Stimulated activated CD8-positive, alpha-beta memory T cell treated with anti-CD3 and anti-CD28 coated beads, Interleukin-7, amount 100 ng/mL, for 1 hour (primary cell): ENCODE measurements around the gene PARD6B.
"Not testable (repeated sequence)": the region's sequence is repeated elsewhere in the genome, so short reads cannot be mapped to it uniquely, and the experiment has no call there.

Experiments
- DNase-seq, 2 donors: peaks; one replicate each; pipeline ENCODE4 v3.0.0-alpha.2; 2020; ENCODE audit warnings: low read depth in 2 of 2

Gene PARD6B

GRCh38 chr20:50774515-50774914, 43.1 kb downstream of the PARD6B start:
- DNase-seq, result no peak

GRCh38 chr20:50776122-50776817, 44.9 kb downstream of the PARD6B start:
- DNase-seq, result no peak

- no peak for DNase-seq
These were observed 46.0 kb downstream of the PARD6B start for GRCh38 chr20:50777373-50777772.

- DNase-seq, result not testable (repeated sequence)
These were observed 47.6 kb downstream of the PARD6B start for GRCh38 chr20:50778994-50779393.

- DNase-seq, result no peak
These were observed 52.0 kb downstream of the PARD6B start for GRCh38 chr20:50783390-50783789.

GRCh38 chr20:50783903-50784302, 52.5 kb downstream of the PARD6B start:
- DNase-seq, result no peak

GRCh38 chr20:50784464-50784863, 53.1 kb downstream of the PARD6B start:
- no peak for DNase-seq

GRCh38 chr20:50786703-50787102, 55.3 kb downstream of the PARD6B start:
- no peak for DNase-seq

- DNase-seq, result no peak
These were observed 55.8 kb downstream of the PARD6B start for GRCh38 chr20:50787181-50787580.

- DNase-seq, result no peak
These were observed 56.9 kb downstream of the PARD6B start for GRCh38 chr20:50788045-50788991.

GRCh38 chr20:50789968-50790650, 58.7 kb downstream of the PARD6B start:
- no peak for DNase-seq

- DNase-seq, result peak; percentile 51 to 55
These were observed 59.4 kb downstream of the PARD6B start for GRCh38 chr20:50790651-50791277.

- no peak for DNase-seq
These were observed 61.6 kb downstream of the PARD6B start for GRCh38 chr20:50792708-50793574.

GRCh38 chr20:50793575-50794016, 62.2 kb downstream of the PARD6B start:
- DNase-seq, result not testable (repeated sequence)

GRCh38 chr20:50794181-50794845, 62.9 kb downstream of the PARD6B start:
- DNase-seq, result no peak

GRCh38 chr20:50794846-50795634, 63.7 kb downstream of the PARD6B start, which contains the start of gene BCAS4:
Gene BCAS4 (plus strand): TSS chr20:50795061. CDS start chr20:50795084, 23 bp downstream.
- DNase-seq, result peak; percentile 63 to 75

- DNase-seq, result no peak
These were observed 65.8 kb downstream of the PARD6B start for GRCh38 chr20:50797142-50797541.

GRCh38 chr20:50798650-50799049, 67.3 kb downstream of the PARD6B start:
- DNase-seq, result no peak

GRCh38 chr20:50799176-50799889, 68.0 kb downstream of the PARD6B start:
- no peak for DNase-seq
